Activated B cell treated with CpG ODN at 0.5 μM for 24 hours (primary cell): ENCODE results near the gene LAMTOR5. TPM values are rescaled to one million over a fixed set of nuclear protein-coding genes. Genes with fewer than 3 reads are reported as not detected.

Experiments used
- ATAC-seq: fragments of 200-7000 bp; cut with Tn5 transposase; one replicate; pipeline ENCODE4 v1.10.0; 2021; ENCODE audit warnings: low read depth, mild to moderate bottlenecking, moderate library complexity
- CTCF ChIA-PET: fragments of 350-600 bp; sonication (Branson Sonifier 250); formaldehyde crosslinking; loops from one replicate; lab custom pipeline; 2021; ENCODE audit warnings: antibody characterized with exemption; lab: Charles Lee
- POLR2A ChIA-PET: fragments of 350-600 bp; sonication (Branson Sonifier 250); formaldehyde crosslinking; loops from one replicate; lab custom pipeline; 2021; ENCODE audit warnings: antibody characterized with exemption; lab: Charles Lee
- DNase-seq: peaks from one replicate; pipeline ENCODE4 v3.0.0; 2022
- H3K27ac Mint-ChIP-seq: one replicate; pipeline ENCODE4 v1.8.0; 2020; ENCODE audit warnings: mixed read lengths
- H3K27me3 Mint-ChIP-seq: one replicate; pipeline ENCODE4 v1.8.0; 2021; ENCODE audit warnings: mixed read lengths
- H3K36me3 Mint-ChIP-seq: one replicate; pipeline ENCODE4 v1.8.0; 2021; ENCODE audit warnings: low read depth, mixed read lengths
- H3K4me1 Mint-ChIP-seq: one replicate; pipeline ENCODE4 v1.8.0; 2021; ENCODE audit warnings: mixed read lengths
- H3K4me3 Mint-ChIP-seq: one replicate; pipeline ENCODE4 v1.8.0; 2020; ENCODE audit warnings: mild to moderate bottlenecking, mixed read lengths
- H3K9me3 Mint-ChIP-seq: one replicate; pipeline ENCODE4 v1.8.0; 2020; ENCODE audit warnings: mixed read lengths
- CTCF ChIP-seq: fragments of 200-600 bp; IDR thresholded peaks from one replicate; pipeline ENCODE4 v1.8.0; 2022; ENCODE audit warnings: antibody characterized with exemption, mild to moderate bottlenecking
- intact Hi-C: fragments of 100-400 bp; cut with micrococcal nuclease; formaldehyde crosslinking; loops from one replicate; pipeline ENCODE4 v1.15.1; 2024
- total RNA-seq: library from RNA; stranded (reverse); gene quantifications from 2 replicates; pipeline ENCODE4 v1.2.3, GENCODE V29; 2022

Gene LAMTOR5
- total RNA-seq, 1 donor from 2014 or later: 160 TPM

GRCh38 chr1:110430366-110430765, 22.9 kb upstream of the LAMTOR5 start:
- POLR2A ChIA-PET: no interaction called here

GRCh38 chr1:110428946-110429345, 21.5 kb upstream of the LAMTOR5 start:
- Mint-ChIP-seq H3K4me3 (no peak overlapping the region), H3K27ac (no peak overlapping the region), H3K4me1 (no peaks in the 10 kb centered on the region), H3K36me3 (no peaks in the 10 kb centered on the region), H3K9me3 (no peaks in the 10 kb centered on the region), H3K27me3 (peaks cover 10% of the 10 kb centered on the region)
- ATAC-seq: no peak
- CTCF ChIA-PET: interaction anchor here (1.4 kb wide), 1 partner anchor 226 kb away, joined by 7 read pairs; no protein-coding TSS in a partner anchor
- POLR2A ChIA-PET: no interaction called here
- DNase-seq: no peak
- intact Hi-C loops: no loop called here
- TF ChIP-seq CTCF: no peak

More at GRCh38 chr1:110430366-110430765, 22.9 kb upstream of the LAMTOR5 start:
- TF ChIP-seq CTCF: no peak
- Mint-ChIP-seq H3K4me1 (no peaks in the 10 kb centered on the region), H3K27me3 (peaks cover 16% of the 10 kb centered on the region), H3K9me3 (no peaks in the 10 kb centered on the region), H3K36me3 (no peaks in the 10 kb centered on the region), H3K4me3 (no peak overlapping the region), H3K27ac (no peak overlapping the region)
- CTCF ChIA-PET: interaction anchor here (1.2 to 2.2 kb wide), 3 partner anchors 30 to 227 kb away, joined by 5 to 7 read pairs (median 5); no protein-coding TSS in a partner anchor
- DNase-seq: no peak
- intact Hi-C loops: no loop called here
- no peak for ATAC-seq

- ATAC-seq: no peak
- POLR2A ChIA-PET: no interaction called here
- Mint-ChIP-seq H3K4me1 (no peaks in the 10 kb centered on the region), H3K27me3 (peaks cover 11% of the 10 kb centered on the region), H3K36me3 (no peaks in the 10 kb centered on the region), H3K9me3 (no peaks in the 10 kb centered on the region), H3K4me3 (no peak overlapping the region), H3K27ac (no peak overlapping the region)
- TF ChIP-seq CTCF: no peak
- DNase-seq: no peak
- intact Hi-C loops: no loop called here
- CTCF ChIA-PET: no interaction called here
These were observed 19.4 kb upstream of the LAMTOR5 start for GRCh38 chr1:110426854-110427253.

GRCh38 chr1:110425612-110426152, 18.2 kb upstream of the LAMTOR5 start:
- Mint-ChIP-seq H3K4me1 (no peaks in the 10 kb centered on the region), H3K9me3 (no peaks in the 10 kb centered on the region), H3K36me3 (no peaks in the 10 kb centered on the region), H3K27me3 (peaks cover 8% of the 10 kb centered on the region), H3K4me3 (no peak overlapping the region), H3K27ac (no peak overlapping the region)
- CTCF ChIA-PET: no interaction called here
- ATAC-seq (no peak), DNase-seq (no peak)
- POLR2A ChIA-PET: no interaction called here
- no peak for TF ChIP-seq CTCF
- intact Hi-C loops: no loop called here

GRCh38 chr1:110424699-110425611, 17.5 kb upstream of the LAMTOR5 start:
- intact Hi-C loops: no loop called here
- POLR2A ChIA-PET: no interaction called here
- DNase-seq (no peak), ATAC-seq (no peak)
- peaks cover 8% of the 10 kb centered on the region for H3K27me3 Mint-ChIP-seq
- CTCF ChIA-PET: no interaction called here
- H3K9me3 Mint-ChIP-seq: no peaks in the 10 kb centered on the region
- no peak for TF ChIP-seq CTCF
- no peaks in the 10 kb centered on the region for H3K36me3 Mint-ChIP-seq
- H3K4me3 Mint-ChIP-seq: no peak overlapping the region
- H3K4me1 Mint-ChIP-seq: no peaks in the 10 kb centered on the region
- H3K27ac Mint-ChIP-seq: no peak overlapping the region
